Activated CD8-positive, alpha-beta memory T cell treated with anti-CD3 and anti-CD28 coated beads for 48 hours (primary cell): ENCODE results near the gene FOXL1.

ENCODE experiments used
- DNase-seq, 3 experiments: peaks; one replicate each; pipeline ENCODE4 v3.0.0-alpha.2; 2020; ENCODE audit warnings: low read depth in 2 of 3, low spot score in 2 of 3

The FOXL1 gene

GRCh38 chr16:86578061-86578599, at the start of gene FOXL1:
TSS of gene FOXL1 (plus strand) at chr16:86578549. CDS start at chr16:86578724, 175 bp downstream.
- no peak for DNase-seq

DNA sequence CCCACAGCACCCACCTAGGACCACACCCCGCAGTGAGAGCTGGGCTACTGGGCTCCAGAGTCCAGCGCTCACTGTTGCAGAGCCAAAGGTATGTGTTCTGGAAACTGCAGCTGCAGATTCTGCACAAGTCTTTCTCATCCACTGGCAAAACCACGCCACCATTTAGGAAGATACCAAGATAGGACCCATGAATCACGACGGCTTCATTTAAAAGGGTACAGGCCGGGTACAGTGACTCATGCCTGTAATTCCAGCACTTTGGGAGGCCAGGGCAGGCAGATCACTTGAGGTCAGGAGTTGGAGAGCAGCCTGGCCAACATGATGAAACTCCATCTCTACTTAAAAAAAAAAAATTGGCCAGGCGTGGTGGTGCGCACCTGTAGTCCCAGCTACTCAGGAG, 49.2 kb upstream of the FOXL1 start:
- DNase-seq: no peak

GRCh38 chr16:86530251-86531190, 47.8 kb upstream of the FOXL1 start:
- DNase-seq: no peak

- DNase-seq: no peak
Observed at GRCh38 chr16:86531191-86531545, 47.2 kb upstream of the FOXL1 start.

DNA sequence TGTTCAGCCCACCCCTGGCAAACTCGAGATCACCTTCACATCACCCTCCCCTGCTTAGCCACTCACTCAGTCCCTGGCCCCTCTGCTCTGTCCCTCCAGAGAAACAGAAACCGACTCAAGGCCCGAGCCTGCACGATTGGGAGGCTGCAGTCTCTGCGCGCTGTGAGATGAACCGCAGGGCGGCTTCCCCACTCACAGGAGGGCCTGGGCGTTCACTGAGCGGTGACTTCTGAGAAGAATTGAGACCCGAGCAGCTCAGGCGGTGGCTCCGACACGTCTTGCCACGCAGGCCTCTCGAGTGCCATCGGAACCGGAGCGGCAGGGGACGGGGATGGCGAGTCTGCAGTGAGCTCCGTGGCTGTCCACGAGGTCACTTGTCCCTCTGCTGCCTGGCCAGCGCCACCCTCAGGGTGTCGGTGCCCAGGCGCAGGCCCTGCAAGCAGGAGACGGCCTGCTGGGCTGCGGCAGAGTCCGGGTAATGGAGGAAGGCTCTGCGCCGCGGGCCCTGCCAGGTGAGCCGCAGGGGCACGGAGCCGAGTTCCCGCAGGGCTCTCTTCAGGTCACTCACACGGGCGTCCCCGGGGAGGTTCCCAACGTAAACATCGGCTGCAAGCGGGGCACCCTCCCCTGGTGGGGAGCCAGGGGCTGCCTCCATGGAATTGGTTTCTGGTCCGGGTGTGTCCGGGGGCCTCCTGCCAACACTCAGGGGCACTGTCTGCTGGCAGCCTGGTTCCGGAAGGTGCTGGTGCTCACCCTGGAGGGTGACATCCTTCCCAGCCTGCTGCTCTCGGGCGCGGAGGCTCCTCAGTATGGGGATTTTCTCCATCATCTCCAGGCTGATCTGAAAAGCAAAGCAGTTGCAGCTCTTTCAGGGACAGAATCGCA, 46.5 kb upstream of the FOXL1 start:
- DNase-seq: no peak

DNA sequence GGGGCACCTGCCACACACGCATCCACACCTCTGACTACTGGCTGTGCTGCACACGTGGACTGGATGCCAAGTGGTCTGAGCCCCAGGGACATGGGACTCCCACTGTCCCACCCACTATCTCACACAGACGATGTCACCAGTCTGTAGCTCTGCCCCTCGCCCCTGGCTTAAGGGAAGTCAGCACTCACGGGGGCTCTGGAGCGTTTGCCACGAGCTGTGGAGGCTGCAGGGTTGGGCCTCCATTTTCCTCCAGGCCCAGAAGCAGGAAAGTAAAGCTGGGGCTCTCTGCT, 45.9 kb upstream of the FOXL1 start:
- DNase-seq: no peak

- DNase-seq: no peak
Observed at GRCh38 chr16:86533076-86533475, 45.3 kb upstream of the FOXL1 start.

- no peak for DNase-seq
Observed at GRCh38 chr16:86533767-86534351, 44.5 kb upstream of the FOXL1 start.

GRCh38 chr16:86534779-86535615, 43.4 kb upstream of the FOXL1 start:
- no peak for DNase-seq

DNA sequence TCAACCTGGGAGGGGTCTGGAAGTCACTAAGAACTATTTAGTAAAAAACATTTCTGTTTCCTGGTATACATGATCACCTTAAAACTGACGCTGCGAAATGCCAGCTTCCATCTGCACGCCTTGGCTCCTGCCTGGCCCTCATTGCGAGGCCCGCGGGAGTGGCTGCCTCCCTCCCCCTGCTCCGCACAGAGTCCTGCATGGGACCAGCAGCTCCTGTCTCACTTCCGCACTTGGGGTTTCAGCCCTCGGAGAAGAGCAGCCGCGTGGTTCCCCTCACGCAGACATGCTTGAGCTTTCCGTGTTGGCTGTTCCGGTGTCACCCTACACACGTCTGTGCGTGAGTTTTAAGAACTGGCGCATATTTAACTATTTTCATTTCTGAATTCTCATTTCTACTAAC, 41.7 kb upstream of the FOXL1 start:
- no peak for DNase-seq

- no peak for DNase-seq
Observed at GRCh38 chr16:86537486-86537885, 40.9 kb upstream of the FOXL1 start.

DNA sequence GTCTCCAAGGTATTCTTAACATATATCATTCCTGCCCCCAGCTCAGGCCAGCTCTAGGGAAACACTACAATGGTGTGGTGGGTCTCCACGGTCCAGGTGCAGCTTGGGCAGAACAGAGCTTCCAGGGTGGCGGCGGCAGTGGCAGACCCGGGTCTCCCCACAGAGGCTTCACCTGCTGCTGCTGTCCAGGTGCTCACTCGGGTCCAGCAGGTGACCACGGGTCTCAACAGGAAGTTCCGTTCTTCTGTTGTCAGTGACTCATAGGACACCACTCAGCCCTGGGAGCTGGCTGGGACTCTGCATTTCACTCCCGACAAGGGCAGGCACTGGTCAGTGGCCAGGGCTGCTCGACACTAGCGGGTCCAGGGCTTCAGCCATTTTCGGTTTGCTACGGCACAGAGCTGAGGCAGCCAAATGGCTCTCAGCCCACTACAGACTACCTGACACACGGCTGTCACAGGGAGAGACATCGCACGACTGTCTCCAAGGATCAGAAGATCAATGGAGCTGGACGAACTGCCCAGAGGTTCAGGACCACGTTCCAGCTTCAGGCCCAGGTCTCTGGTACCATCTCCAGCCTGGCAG, 40.1 kb upstream of the FOXL1 start:
- DNase-seq: no peak

DNA sequence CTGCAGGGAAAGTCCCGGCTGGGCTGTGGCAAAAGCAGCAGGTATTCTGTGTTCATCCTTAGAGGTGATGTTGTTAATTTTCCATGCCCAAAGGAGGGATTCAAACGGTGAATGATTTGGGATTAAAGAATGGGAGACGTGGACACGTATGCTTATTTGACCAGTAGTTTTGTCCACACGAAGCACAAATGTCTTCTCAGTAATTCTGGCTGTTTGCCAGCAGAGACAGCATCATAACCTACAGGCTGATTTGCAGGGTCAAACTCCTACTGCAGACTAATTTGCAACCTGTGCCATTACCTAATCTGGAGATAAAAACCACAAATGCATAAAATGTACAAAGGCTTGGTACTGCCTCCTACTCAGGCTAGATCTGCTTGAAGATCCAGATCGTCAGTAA, 37.5 kb upstream of the FOXL1 start:
- no peak for DNase-seq

DNA sequence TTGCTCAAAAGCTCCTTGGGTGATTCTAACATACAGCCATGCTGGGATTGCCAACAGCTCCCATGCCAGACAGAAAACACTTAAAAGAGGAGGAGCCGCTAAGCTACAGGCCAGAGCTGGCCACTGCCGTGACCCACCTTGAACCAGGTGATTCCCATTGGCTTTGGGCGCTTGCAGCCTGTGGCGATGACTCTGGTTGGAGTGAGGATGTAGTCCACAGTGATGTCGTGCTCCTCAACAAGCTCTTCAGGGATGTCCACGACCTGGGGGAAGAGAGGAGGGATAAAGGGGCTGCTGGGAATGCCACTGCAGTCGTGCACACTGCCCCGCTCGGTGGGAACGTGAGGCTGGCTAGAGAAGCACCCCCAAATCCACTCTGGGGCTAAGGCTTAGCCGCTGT, 36.8 kb upstream of the FOXL1 start:
- DNase-seq: no peak

DNA sequence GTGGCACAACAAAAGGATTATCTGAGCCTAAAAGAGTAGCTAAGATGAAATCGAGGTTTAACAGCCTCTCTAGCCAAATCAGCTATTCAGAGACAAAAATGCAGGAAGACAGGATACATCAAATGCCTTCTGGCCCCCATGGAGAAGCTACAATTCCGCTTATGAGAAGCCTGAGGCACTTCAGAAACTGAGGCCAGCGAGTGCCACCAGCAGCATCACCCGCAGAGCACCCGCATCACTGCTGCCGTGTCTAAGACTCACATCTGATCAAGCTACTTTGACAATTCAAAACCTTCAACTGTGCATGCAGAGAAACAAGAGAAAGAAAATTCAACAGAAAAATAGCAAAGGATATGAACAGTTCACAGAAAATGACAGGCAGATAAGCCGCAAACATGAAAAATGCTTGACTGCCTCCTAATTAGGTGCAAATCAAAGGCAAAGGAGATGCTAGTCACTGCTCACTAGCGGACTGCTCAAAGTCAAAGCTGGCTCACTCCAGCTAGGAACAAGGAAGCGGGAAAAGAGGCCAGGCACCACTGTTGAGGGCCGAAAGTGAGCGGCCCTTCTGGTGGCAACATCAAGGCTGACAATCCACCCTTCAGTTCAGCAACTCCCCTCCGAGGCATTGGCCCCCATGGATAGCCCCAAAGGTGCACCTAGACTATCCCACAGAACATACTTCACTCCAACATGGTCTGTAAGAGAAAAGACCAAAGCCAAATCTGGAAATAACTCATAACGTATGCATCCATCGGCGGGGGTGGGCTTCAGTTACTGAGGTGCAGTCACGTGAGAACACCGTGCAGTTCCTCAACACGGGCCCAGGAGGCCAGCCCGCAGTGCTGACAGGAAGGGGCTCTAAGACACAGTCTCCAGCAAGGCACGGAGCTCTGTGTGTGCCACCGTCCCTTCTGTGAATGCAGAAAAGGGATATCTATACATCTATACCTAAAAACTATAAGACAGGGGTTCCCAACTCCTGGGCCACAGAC, 35.3 kb upstream of the FOXL1 start:
- DNase-seq: no peak

DNA sequence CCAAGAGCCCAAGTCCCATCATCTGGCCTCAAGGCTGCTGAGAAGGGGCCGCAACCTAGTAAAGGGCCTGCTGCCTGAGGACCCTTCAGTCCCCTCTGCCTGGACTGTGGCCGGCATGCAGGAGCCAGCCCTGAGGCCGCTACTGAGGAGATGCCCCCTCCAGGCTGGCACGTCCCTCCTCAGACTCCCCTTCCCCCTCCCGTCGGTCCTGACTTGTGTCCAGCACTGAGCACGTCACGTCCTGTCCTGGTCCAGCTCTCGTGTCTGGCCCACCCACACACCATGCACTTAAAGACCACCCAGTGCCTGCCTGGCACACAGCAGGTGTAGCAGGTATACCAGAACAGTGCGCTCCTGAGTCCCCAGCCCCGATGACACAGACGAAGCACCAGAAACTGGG, 32.9 kb upstream of the FOXL1 start:
- DNase-seq: no peak

- DNase-seq: no peak
Observed at GRCh38 chr16:86545954-86546637, 32.3 kb upstream of the FOXL1 start.

DNA sequence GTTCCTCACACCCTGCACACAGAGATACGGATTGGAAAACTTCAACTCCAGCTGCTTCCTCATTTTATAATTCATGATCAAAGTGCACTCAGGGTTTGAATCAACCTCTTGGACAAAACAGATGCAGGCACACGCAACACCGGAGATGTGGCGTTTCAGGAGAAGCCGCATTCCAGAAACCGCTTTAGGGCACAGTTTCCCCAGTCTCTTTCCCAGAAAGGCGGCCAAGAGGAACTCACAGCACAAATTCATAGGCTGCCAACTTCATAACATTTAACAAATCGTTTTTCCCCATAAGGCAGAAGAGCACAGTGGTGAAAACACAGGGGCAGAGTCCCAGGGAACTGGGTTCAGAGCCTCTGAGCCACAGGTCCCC, 31.7 kb upstream of the FOXL1 start:
- no peak for DNase-seq

DNA sequence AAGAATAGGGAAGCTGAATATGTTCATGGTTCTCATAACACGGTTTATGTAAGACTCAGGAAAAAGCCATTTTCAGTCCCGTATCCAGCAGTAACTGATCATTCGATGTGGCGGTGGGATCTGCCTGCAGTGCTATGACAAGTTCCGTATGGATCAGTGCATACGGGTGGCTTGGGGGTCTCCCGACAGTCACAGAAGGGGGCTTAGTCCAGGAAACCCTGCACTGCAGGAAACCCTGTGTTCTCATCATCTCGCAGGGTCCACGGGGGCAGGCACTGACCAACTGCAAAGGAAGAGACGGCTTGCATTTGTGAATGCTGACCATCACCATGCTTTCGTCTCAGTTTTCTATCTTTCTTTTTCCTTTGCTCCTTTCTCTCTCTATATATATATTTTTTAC, 31.1 kb upstream of the FOXL1 start:
- DNase-seq: no peak
